HG03521 (cell line): Measurements from ENCODE around the gene GALR2.

ENCODE experiments used
- ATAC-seq: cut with Tn5 transposase; IDR thresholded peaks from one replicate; pipeline ENCODE4 v1.9.1; 2021; ENCODE audit warnings: mild to moderate bottlenecking, moderate library complexity; ENCODE audit not compliant: unreplicated experiment

The GALR2 gene

GRCh38 chr17:76092526-76093413 is 18.2 kb downstream of the GALR2 start:
- ATAC-seq = no peak

- no peak for ATAC-seq
Observed at GRCh38 chr17:76094046-76094445, 19.5 kb downstream of the GALR2 start.

DNA sequence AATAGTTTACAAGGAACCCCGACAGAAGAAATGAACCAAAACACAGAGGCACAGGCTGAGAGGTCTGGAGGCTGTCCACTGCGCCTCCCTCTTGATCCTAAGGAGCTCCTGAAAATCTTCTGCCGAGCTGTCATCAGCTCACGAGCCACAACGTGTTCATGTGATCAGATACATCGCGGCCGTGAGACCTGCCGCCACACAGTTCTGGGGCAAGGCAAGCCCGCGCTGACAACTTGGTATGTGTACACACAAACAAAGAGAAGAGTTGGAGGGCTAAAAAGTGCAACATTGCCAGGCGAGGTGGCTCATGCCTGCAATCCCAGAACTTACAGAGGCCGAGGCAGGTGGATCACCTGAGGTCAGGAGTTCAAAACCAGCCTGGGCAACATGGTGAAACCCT is 21.4 kb downstream of the GALR2 start:
- no peak for ATAC-seq

- ATAC-seq = no peak
Observed at GRCh38 chr17:76097716-76098295, 23.2 kb downstream of the GALR2 start.

- ATAC-seq = no peak
Observed at GRCh38 chr17:76102944-76103273, 28.3 kb downstream of the GALR2 start.

DNA sequence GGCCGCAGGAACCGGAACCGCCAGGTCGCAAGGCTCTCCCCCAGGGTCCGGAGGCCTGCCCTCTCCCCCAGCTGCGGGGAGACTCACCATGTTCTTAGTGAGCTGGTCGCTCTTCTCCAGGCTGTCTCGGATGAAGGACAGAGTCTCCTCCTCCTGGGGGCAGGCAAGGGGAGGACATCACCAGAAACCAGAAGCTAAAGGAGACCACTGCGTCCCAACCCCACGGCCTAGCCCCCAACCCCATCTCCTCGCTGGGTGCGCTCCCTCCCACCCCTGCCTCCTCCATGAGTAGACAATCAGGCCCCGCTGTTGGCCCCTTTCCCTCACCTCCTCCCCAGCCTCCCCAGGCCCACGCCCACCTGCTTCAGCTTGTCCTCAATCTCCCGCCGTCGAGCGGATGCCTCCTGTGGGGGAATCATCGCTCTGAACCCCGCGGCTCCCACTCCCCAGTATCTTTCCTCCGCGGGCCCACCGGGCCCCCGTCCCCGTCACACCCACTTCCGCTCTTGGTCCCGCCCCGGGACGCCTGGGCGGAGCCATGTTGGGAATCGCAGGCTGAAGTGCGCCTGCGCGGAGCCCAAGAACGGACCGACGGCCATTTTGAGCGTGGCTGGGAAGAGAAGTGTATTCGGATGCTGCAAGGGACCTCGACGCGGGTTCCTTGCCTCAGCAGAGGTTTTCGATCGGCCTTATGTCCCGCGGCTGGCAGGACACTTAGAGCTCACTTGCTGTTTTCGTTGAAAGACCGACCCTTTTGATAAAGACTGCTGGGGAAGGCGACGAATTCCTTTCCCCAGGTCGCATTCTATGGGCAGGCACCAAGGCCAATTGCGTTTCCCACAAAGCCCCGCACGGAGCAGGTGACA is 28.9 kb downstream of the GALR2 start, which contains the start of gene EXOC7:
Gene EXOC7 (minus strand): TSS at position 514 of the 866 bp plus-strand sequence. CDS start 95 bp downstream, at position 419.
- ATAC-seq = peak; percentile 82

DNA sequence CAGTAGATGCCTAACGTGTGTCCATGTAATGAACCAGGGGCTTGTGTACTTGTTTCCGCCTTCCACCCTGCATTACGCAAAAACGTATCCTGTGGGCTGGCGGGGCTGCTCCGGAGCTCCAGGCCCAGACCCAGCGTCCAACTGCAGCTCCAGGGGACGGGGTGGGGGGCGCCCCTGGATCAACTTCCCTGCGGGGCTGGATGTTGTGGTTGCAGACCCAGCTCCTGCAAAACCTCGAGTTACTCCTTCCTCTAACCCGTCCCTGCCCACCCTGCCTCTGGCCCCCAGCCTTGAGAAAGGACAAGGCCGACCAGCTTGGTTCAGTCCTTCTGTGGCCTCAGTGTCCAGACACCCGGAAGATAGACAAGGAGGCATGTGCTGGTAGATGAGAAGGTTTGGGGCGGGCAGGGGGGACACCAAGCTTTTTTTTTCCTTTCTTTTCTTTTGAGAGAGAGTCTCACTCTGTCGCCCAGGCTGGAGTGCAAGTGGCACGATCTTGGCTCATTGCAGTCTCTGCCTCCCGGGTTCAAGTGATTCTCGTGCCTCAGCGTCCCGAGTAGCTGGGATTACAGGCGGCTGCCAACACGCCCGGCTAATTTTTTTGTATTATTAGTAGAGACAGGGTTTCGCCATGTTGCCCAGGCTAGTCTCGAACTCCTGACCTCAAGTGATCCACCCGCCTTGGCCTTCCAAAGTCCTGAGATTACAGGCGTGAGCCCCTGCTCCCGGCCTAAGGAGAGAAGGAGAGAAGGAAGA is 29.7 kb downstream of the GALR2 start:
- no peak for ATAC-seq

DNA sequence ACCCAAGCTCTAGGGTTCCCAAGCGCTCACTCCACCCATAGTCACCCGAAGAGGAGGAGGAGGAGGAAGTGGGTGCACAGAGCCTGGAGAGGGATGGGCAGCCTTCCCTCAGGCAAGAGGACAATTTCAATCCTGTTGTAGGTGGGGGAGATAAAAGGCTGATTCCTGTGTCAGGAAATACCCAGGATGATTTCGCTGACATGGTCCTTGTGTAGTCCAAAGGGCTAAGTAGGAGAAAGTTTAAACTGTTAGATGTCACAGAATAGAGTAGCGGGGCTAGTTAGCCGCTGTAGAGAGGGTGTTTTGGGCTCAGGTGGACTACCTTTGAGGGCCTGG is 30.3 kb downstream of the GALR2 start:
- ATAC-seq = no peak

- ATAC-seq = no peak
Observed at GRCh38 chr17:76106703-76107102, 32.1 kb downstream of the GALR2 start.

GRCh38 chr17:76107509-76107908 is 32.9 kb downstream of the GALR2 start:
- ATAC-seq = no peak

GRCh38 chr17:76111956-76112355 is 37.4 kb downstream of the GALR2 start:
- no peak for ATAC-seq

DNA sequence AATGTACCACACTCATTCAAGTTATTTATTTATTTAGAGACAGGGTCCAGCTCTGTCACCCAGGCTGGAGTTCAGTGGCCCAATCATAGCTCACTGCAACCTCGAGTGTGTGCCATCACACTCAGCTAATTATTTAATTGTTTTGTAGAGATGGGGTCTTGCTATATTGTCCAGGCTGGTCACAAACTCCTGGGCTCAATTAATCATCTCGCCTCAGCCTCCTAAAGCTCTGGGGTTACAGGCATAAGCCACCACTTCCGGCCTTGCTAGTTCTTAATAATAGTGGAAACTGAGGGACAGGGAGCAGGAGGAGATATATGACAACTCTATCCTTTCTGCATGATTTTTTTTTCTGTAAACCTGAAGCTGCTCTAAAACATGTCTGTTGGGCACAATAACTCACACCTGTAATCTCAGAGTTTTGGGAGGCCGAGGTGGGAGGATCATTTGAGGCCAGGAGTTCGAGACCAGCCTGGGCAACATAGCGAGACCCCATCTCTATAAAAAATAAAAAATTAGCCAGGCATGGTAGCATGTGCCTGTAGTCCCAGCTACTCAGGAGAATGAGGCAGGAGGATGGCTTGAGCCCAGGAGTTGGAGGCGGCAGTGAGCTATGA is 40.7 kb downstream of the GALR2 start:
- ATAC-seq = no peak

- ATAC-seq = no peak
Observed at GRCh38 chr17:76119409-76120371, 45.1 kb downstream of the GALR2 start.

DNA sequence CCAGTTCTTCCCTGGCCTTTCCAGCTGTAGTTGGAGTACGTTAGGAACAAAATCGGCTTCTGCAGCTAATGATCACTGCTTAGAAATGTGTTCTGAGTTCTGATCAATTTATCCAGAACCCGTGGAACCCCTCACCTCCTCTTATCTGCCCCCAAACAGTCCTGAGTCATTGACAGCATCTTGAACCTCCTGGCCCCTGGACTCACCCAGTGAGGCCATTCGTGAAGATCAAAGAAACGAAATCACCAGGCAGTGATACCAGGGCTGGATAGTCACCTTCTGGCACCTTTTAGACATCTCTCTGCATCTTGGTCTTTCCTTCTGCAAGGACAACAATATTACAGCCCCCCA is 46.1 kb downstream of the GALR2 start:
- ATAC-seq = no peak

- ATAC-seq = no peak
Observed at GRCh38 chr17:76121932-76122430, 47.4 kb downstream of the GALR2 start.

DNA sequence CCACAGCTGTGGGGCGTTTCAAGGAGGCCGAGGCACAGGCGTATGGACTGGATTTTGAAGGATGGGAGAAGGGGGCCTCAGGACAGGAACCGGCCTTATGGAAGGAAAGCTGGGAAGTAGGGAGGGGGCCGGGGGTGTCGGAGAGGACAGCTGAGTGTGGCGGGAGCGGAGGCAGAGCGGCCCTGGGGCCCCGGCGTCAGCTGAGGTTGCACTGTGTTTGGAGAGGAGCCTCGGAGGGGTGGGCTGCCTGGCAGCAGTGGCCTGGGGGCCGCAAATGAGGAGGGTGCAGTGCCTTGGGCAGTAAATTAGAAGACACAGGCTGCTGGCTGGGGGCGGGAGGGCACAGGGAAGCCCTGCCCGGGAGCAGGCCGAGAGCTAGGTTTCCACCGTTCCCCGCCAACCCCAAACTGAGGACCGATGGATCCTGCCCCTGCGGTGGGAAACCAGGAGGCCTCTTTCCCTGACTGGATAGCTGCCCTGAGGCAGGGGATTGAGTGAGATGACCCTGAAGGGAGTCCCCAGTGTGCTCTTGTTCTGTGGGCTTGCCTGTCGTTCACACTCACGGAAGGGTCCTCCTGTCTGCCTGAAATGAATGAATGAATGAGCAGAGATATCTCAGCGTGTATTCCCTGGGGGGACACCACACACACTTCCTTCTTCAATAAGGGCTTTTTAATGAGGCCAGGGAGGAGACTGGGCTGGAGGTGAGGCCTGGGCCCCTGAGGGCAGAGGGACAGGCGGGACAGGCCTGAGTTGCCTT is 48.0 kb downstream of the GALR2 start:
- ATAC-seq = no peak

DNA sequence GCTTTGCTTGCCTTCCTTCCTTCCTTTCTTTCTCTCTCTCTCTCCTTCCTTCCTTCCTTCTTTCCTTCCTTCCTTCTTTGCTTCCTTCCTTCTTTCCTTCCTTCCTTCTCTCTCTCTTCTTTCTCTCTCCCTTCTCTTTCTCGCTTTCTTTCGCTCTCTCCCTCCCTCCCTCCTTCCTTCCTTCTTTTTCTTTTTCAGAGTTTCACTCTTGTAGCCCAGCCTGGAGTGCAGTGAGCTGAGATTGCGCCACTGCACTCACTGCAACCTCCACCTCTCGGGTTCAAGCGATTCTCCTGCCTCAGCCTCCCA is 48.6 kb downstream of the GALR2 start:
- no peak for ATAC-seq

GRCh38 chr17:76123749-76124581 is 49.4 kb downstream of the GALR2 start:
- no peak for ATAC-seq
